ENCODE measurements around the gene CABP7.

DNA sequence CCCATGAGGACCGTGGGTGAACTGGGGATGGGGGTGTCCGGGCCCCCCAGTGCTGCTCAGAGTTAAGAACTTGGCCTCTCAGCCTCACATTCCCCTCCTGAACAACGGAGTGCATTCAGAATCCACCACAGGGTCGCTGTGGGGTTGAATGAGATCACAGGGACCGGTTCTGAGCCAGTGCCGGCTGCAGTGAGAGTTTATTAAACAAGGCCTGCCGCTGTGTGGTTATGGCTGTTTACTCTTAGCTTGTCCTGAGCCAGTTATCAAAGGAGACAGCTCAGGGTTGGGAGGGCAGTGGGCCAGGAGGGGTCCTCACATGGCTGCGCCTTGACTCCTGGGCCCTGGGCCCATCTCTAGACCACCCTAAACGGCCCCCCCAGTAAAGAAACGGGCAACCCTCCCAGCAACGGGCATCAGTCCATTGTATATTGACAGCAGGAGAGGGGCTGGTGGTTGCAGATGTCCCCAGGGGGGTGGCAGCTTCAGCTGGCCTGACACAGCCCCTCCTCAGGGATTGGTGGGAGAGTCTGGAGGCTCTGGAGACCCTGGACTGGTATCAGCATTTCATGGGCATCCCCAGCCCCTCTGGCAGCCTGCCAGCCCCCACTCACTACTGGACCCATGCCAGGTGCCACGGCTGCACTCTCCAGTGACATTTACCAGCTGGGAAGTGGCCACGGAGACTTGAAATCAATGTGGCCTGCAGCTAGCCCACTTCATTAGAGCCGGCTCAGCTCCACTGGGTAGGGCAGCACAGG is 15.1 kb upstream of the CABP7 start:
- TF ChIP-seq, protein P1, sequence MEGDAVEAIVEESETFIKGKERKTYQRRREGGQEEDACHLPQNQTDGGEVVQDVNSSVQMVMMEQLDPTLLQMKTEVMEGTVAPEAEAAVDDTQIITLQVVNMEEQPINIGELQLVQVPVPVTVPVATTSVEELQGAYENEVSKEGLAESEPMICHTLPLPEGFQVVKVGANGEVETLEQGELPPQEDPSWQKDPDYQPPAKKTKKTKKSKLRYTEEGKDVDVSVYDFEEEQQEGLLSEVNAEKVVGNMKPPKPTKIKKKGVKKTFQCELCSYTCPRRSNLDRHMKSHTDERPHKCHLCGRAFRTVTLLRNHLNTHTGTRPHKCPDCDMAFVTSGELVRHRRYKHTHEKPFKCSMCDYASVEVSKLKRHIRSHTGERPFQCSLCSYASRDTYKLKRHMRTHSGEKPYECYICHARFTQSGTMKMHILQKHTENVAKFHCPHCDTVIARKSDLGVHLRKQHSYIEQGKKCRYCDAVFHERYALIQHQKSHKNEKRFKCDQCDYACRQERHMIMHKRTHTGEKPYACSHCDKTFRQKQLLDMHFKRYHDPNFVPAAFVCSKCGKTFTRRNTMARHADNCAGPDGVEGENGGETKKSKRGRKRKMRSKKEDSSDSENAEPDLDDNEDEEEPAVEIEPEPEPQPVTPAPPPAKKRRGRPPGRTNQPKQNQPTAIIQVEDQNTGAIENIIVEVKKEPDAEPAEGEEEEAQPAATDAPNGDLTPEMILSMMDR (conservative IDR thresholded peaks at IDR 0.05; ENCODE audit: low read depth, low read length) = no peak
- no peak for TF ChIP-seq EZH2 (IDR thresholded peaks at IDR 0.05; ENCODE audit: borderline replicate concordance, low read depth, low read length, poor library complexity, severe bottlenecking)

Data from A673 (cell line).